DND-41 (cell line): ENCODE data around the gene PPP1R18.
A peak's percentile ranks its signal among the peaks of the same experiment; 100 is the strongest.

Experiments used
- ATAC-seq: fragments of 200-7000 bp; cut with Tn5 transposase; 3 replicates; pipeline ENCODE4 v1.9.1; 2021; ENCODE audit warnings: low read depth; ENCODE audit not compliant: insufficient read depth
- DNase-seq: peaks from one replicate; pipeline ENCODE4 v3.0.0-alpha.2; 2020
- H2AFZ ChIP-seq: 2 replicates; pipeline ENCODE4 v1.6.0; 2012; ENCODE audit warnings: low read depth, low read length
- H3K27ac ChIP-seq: 2 replicates; pipeline ENCODE4 v1.5.1; 2012; ENCODE audit warnings: low read length, inconsistent platforms
- H3K27me3 ChIP-seq: fragments of 200-600 bp; sonication (generic); 2 replicates; pipeline ENCODE4 v1.6.0; 2012; ENCODE audit warnings: low read length, mild to moderate bottlenecking, inconsistent platforms; ENCODE audit not compliant: insufficient read depth, poor library complexity
- H3K36me3 ChIP-seq: 2 replicates; pipeline ENCODE4 v1.5.1; 2012; ENCODE audit warnings: low read length, inconsistent platforms; ENCODE audit not compliant: insufficient read depth
- H3K4me1 ChIP-seq: 2 replicates; pipeline ENCODE4 v1.5.1; 2012; ENCODE audit warnings: mild to moderate bottlenecking, low read length; ENCODE audit not compliant: insufficient read depth
- H3K4me2 ChIP-seq: 2 replicates; pipeline ENCODE4 v1.6.0; 2012; ENCODE audit warnings: mild to moderate bottlenecking, moderate library complexity, low read length, inconsistent platforms; ENCODE audit not compliant: insufficient read depth
- H3K4me3 ChIP-seq, 2 experiments: fragments of 200-600 bp in 1 of 2; shearing (Covaris generic) in 1 of 2; 2 replicates each; pipeline ENCODE4 v1.5.1; 2012 to 2016; ENCODE audit warnings: inconsistent platforms in 2 of 2, low read length in 2 of 2, mild to moderate bottlenecking in 2 of 2, low read depth in 1 of 2, moderate library complexity in 1 of 2
- H3K79me2 ChIP-seq: 2 replicates; pipeline ENCODE4 v1.6.0; 2012; ENCODE audit warnings: low read length, inconsistent platforms; ENCODE audit not compliant: insufficient read depth
- H3K9ac ChIP-seq: 2 replicates; pipeline ENCODE4 v1.6.0; 2012; ENCODE audit warnings: low read depth, mild to moderate bottlenecking, inconsistent platforms, low read length, moderate library complexity
- H3K9me3 ChIP-seq: 2 replicates; pipeline ENCODE4 v1.5.1; 2012; ENCODE audit warnings: low read length, moderate library complexity, mild to moderate bottlenecking, inconsistent platforms; ENCODE audit not compliant: insufficient read depth, severe bottlenecking
- H4K20me1 ChIP-seq: 2 replicates; pipeline ENCODE4 v1.6.0; 2012; ENCODE audit warnings: low read length; ENCODE audit not compliant: insufficient read depth
- CTCF ChIP-seq: IDR thresholded peaks from 2 replicates; pipeline ENCODE4 v1.5.1; 2012; ENCODE audit warnings: borderline replicate concordance, low read length, moderate library complexity, mild to moderate bottlenecking; ENCODE audit not compliant: poor library complexity, severe bottlenecking; ENCODE audit errors: extremely low read depth
- EZH2 ChIP-seq: IDR thresholded peaks from 3 replicates; pipeline ENCODE4 v1.6.1; 2012; ENCODE audit warnings: borderline replicate concordance, low read depth, mild to moderate bottlenecking, moderate library complexity, low read length, inconsistent platforms; ENCODE audit not compliant: severe bottlenecking

Gene PPP1R18

GRCh38 chr6:30644769-30645168 lies 41.7 kb downstream of the PPP1R18 start:
- TF ChIP-seq CTCF (no peak), EZH2 (no peak)
- H3K36me3 ChIP-seq, result peaks cover 65% of the 10 kb centered on the region

GRCh38 chr6:30643656-30644055 lies 42.8 kb downstream of the PPP1R18 start:
- no peaks in the 10 kb centered on the region for H3K9me3 ChIP-seq
- ATAC-seq (no peak), DNase-seq (no peak)
- peaks cover 22% of the 10 kb centered on the region for H3K4me1 ChIP-seq
- no peak overlapping the region for H2AFZ ChIP-seq
- peaks cover 6% of the 10 kb centered on the region; the same call in 1 of the 2 replicates for H4K20me1 ChIP-seq
- no peak overlapping the region for H3K9ac ChIP-seq
- no peak overlapping the region for H3K4me2 ChIP-seq
- TF ChIP-seq EZH2, result no peak
- TF ChIP-seq CTCF, result no peak
- no peak overlapping the region for H3K27ac ChIP-seq
- peaks cover 47% of the 10 kb centered on the region for H3K79me2 ChIP-seq
- H3K36me3 ChIP-seq, result peaks cover 65% of the 10 kb centered on the region
- H3K27me3 ChIP-seq, result no peaks in the 10 kb centered on the region
- no peak overlapping the region for H3K4me3 ChIP-seq

More at GRCh38 chr6:30644769-30645168, 41.7 kb downstream of the PPP1R18 start:
- no peak overlapping the region for H3K9ac ChIP-seq
- no peaks in the 10 kb centered on the region for H3K27me3 ChIP-seq
- H4K20me1 ChIP-seq, result peaks cover 9% of the 10 kb centered on the region; the same call in 1 of the 2 replicates
- peaks cover 32% of the 10 kb centered on the region for H3K4me1 ChIP-seq
- no peak overlapping the region for H3K4me3 ChIP-seq
- peaks cover 57% of the 10 kb centered on the region for H3K79me2 ChIP-seq
- H3K27ac ChIP-seq, result no peak overlapping the region
- DNase-seq, result no peak
- no peak overlapping the region for H2AFZ ChIP-seq
- H3K9me3 ChIP-seq, result no peaks in the 10 kb centered on the region
- ATAC-seq, result no peak
- H3K4me2 ChIP-seq, result no peak overlapping the region

- TF ChIP-seq EZH2 (no peak), CTCF (no peak)
- peaks cover 69% of the 10 kb centered on the region for H3K36me3 ChIP-seq
Observed at GRCh38 chr6:30641048-30641447, 45.4 kb downstream of the PPP1R18 start.

More at GRCh38 chr6:30641048-30641447, 45.4 kb downstream of the PPP1R18 start:
- H3K4me1 ChIP-seq, result peaks cover 5% of the 10 kb centered on the region
- H3K9me3 ChIP-seq, result no peaks in the 10 kb centered on the region
- peak; percentile 60; the same call in 2 of the 3 replicates for ATAC-seq
- peak; percentile 22 for DNase-seq
- no peak overlapping the region for H3K4me3 ChIP-seq
- H3K4me2 ChIP-seq, result no peak overlapping the region
- peaks cover 23% of the 10 kb centered on the region for H3K79me2 ChIP-seq
- H2AFZ ChIP-seq, result no peak overlapping the region
- peaks cover 2% of the 10 kb centered on the region; the same call in 1 of the 2 replicates for H4K20me1 ChIP-seq
- H3K9ac ChIP-seq, result no peak overlapping the region
- H3K27ac ChIP-seq, result no peak overlapping the region; the same call in 1 of the 2 replicates
- H3K27me3 ChIP-seq, result no peaks in the 10 kb centered on the region
